ENCODE measurements around the gene TCEAL4.

Gene TCEAL4

GRCh38 chrX:103540145-103540544 is 45.2 kb upstream of the TCEAL4 start:
- H3K27me3 ChIP-seq (ENCODE audit: control insufficient read depth, low read length): no peaks in the 10 kb centered on the region
- H3F3A ChIP-seq (ENCODE audit: control insufficient read depth, insufficient read depth): no peaks in the 10 kb centered on the region
- H3K4me2 ChIP-seq (ENCODE audit: low read length): no peak overlapping the region
- no peaks in the 10 kb centered on the region for H3K36me3 ChIP-seq (ENCODE audit: control insufficient read depth, low read length)
- TF ChIP-seq EZH2phosphoT487 (IDR thresholded peaks at IDR 0.05; ENCODE audit: borderline replicate concordance, low read length): no peak
- TF ChIP-seq CTCF (IDR thresholded peaks at IDR 0.05; ENCODE audit: low read depth, low read length, poor library complexity, severe bottlenecking): no peak
- no peaks in the 10 kb centered on the region for H3K9me2 ChIP-seq (replicated peaks; ENCODE audit: control insufficient read depth, low read length)
- no peak overlapping the region for H3K4me3 ChIP-seq (ENCODE audit: low read length)
- H4K20me1 ChIP-seq (ENCODE audit: control insufficient read depth, insufficient read depth, low read depth, low read length): no peaks in the 10 kb centered on the region
- no peaks in the 10 kb centered on the region for H3K9me3 ChIP-seq (ENCODE audit: control insufficient read depth, insufficient read depth, low read length)
- H3K27ac ChIP-seq (ENCODE audit: low read depth, low read length): no peak overlapping the region
- no peaks in the 10 kb centered on the region for H3K4me1 ChIP-seq (ENCODE audit: control insufficient read depth, low read length)
- no peaks in the 10 kb centered on the region for H3K79me2 ChIP-seq (ENCODE audit: control insufficient read depth, low read length)

DNA sequence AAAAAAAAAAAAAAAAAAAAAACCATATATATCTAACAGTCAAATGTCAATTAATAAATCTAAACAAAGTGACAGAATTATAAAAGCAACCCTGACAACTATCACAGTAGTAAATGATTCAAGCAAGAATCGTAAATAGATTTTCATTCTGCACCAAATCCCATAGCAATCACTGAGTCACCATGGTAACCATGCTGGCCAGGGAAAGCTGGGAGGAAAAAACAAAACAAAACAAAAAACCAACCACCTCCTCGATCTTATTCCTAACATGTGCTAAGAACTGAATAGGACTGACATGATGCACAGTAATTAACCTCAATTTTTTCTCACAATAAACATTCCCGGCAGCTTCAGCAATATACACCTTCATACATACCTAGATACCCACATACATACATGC is 35.4 kb upstream of the TCEAL4 start:
- no peaks in the 10 kb centered on the region for H3K27me3 ChIP-seq (ENCODE audit: control insufficient read depth, low read length)
- H4K20me1 ChIP-seq (ENCODE audit: control insufficient read depth, insufficient read depth, low read depth, low read length): no peaks in the 10 kb centered on the region
- peaks cover 3% of the 10 kb centered on the region; the same call in 1 of the 2 replicates for H3K4me1 ChIP-seq (ENCODE audit: control insufficient read depth, low read length)
- no peaks in the 10 kb centered on the region for H3K9me3 ChIP-seq (ENCODE audit: control insufficient read depth, insufficient read depth, low read length)
- H3F3A ChIP-seq (ENCODE audit: control insufficient read depth, insufficient read depth): no peaks in the 10 kb centered on the region
- no peak overlapping the region for H3K4me3 ChIP-seq (ENCODE audit: low read length)
- no peak for TF ChIP-seq EZH2phosphoT487 (IDR thresholded peaks at IDR 0.05; ENCODE audit: borderline replicate concordance, low read length)
- TF ChIP-seq CTCF (IDR thresholded peaks at IDR 0.05; ENCODE audit: low read depth, low read length, poor library complexity, severe bottlenecking): no peak
- no peak overlapping the region for H3K27ac ChIP-seq (ENCODE audit: low read depth, low read length)
- H3K36me3 ChIP-seq (ENCODE audit: control insufficient read depth, low read length): no peaks in the 10 kb centered on the region
- no peaks in the 10 kb centered on the region for H3K9me2 ChIP-seq (replicated peaks; ENCODE audit: control insufficient read depth, low read length)
- H3K4me2 ChIP-seq (ENCODE audit: low read length): no peak overlapping the region
- H3K79me2 ChIP-seq (ENCODE audit: control insufficient read depth, low read length): no peaks in the 10 kb centered on the region

DNA sequence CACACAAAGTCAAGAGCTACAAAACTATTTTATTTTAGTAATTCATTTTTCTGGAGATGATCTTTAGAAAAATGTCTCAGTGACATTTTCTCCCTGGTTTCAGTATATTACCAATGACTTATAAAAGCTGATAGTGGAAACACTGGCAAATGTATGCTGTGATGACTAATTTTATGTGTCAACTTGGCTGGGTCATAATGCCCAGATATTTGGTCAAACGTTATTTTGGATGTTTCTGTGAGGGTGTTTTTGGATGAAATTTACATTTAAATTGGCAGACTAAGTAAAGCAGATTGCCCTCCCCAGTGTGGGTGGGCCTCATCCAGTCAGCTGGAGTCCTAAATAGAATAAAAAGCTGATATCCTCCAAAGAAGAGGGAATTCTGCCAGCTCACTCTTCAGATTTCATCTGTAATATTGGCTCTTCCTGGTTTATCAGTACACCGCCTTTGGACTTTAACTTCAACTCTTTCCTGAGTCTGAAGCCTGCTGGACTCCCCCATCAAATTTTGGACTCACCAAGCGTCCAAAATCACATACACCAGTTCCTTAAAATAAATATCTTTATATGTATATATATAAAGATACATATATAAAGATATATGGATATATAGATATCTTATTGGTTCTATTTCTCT is 34.8 kb upstream of the TCEAL4 start:
- no peak for TF ChIP-seq CTCF (IDR thresholded peaks at IDR 0.05; ENCODE audit: low read depth, low read length, poor library complexity, severe bottlenecking)
- no peak for TF ChIP-seq EZH2phosphoT487 (IDR thresholded peaks at IDR 0.05; ENCODE audit: borderline replicate concordance, low read length)

More for the DNA sequence above, 34.8 kb upstream of the TCEAL4 start:
- Histone ChIP-seq H3K9me2 (replicated peaks; ENCODE audit: control insufficient read depth, low read length) (no peaks in the 10 kb centered on the region), H3K27ac (ENCODE audit: low read depth, low read length) (no peak overlapping the region), H3K9me3 (ENCODE audit: control insufficient read depth, insufficient read depth, low read length) (no peaks in the 10 kb centered on the region), H3K4me2 (ENCODE audit: low read length) (no peak overlapping the region), H3F3A (ENCODE audit: control insufficient read depth, insufficient read depth) (no peaks in the 10 kb centered on the region), H3K4me3 (ENCODE audit: low read length) (no peak overlapping the region), H3K79me2 (ENCODE audit: control insufficient read depth, low read length) (no peaks in the 10 kb centered on the region), H4K20me1 (ENCODE audit: control insufficient read depth, insufficient read depth, low read depth, low read length) (no peaks in the 10 kb centered on the region), H3K4me1 (ENCODE audit: control insufficient read depth, low read length) (peaks cover 7% of the 10 kb centered on the region; the same call in 1 of the 2 replicates), H3K36me3 (ENCODE audit: control insufficient read depth, low read length) (no peaks in the 10 kb centered on the region), H3K27me3 (ENCODE audit: control insufficient read depth, low read length) (no peaks in the 10 kb centered on the region)
